ENCODE results near the gene PHF2.
"Not testable (repeated sequence)": the region's sequence is repeated elsewhere in the genome, so short reads cannot be mapped to it uniquely, and the experiment has no call there.

The PHF2 gene

GRCh38 chr9:93664549-93665120, 88.3 kb downstream of the PHF2 start:
- no peak for TF ChIP-seq CTCF (IDR thresholded peaks at IDR 0.05; ENCODE audit: low read depth, low read length)
- DNase-seq (ENCODE audit: low read depth, low spot score), result no peak
- H3K4me3 ChIP-seq (ENCODE audit: low read depth, low read length), result no peak overlapping the region
- in situ Hi-C loops (cut with HindIII; ENCODE audit: low sequenced_read_pairs), result no loop called here

- in situ Hi-C loops (cut with HindIII; ENCODE audit: low sequenced_read_pairs), result no loop called here
- TF ChIP-seq CTCF (IDR thresholded peaks at IDR 0.05; ENCODE audit: low read depth, low read length), result no peak
- H3K4me3 ChIP-seq (ENCODE audit: low read depth, low read length), result no peak overlapping the region
- DNase-seq (ENCODE audit: low read depth, low spot score), result no peak
Observed at GRCh38 chr9:93665128-93665636, 88.8 kb downstream of the PHF2 start.

GRCh38 chr9:93665637-93666438, 89.5 kb downstream of the PHF2 start:
- no peak for DNase-seq (ENCODE audit: low read depth, low spot score)
- no peak overlapping the region for H3K4me3 ChIP-seq (ENCODE audit: low read depth, low read length)
- in situ Hi-C loops (cut with HindIII; ENCODE audit: low sequenced_read_pairs), result no loop called here
- TF ChIP-seq CTCF (IDR thresholded peaks at IDR 0.05; ENCODE audit: low read depth, low read length), result no peak

GRCh38 chr9:93666439-93666784, 90.0 kb downstream of the PHF2 start:
- H3K4me3 ChIP-seq (ENCODE audit: low read depth, low read length); DNase-seq (ENCODE audit: low read depth, low spot score); in situ Hi-C loops (cut with HindIII; ENCODE audit: low sequenced_read_pairs): not testable (repeated sequence)

- in situ Hi-C loops (cut with HindIII; ENCODE audit: low sequenced_read_pairs), result no loop called here
- DNase-seq (ENCODE audit: low read depth, low spot score), result no peak
- TF ChIP-seq CTCF (IDR thresholded peaks at IDR 0.05; ENCODE audit: low read depth, low read length), result no peak
- no peak overlapping the region for H3K4me3 ChIP-seq (ENCODE audit: low read depth, low read length)
Observed at GRCh38 chr9:93667006-93667405, 90.6 kb downstream of the PHF2 start.

GRCh38 chr9:93667627-93668026, 91.2 kb downstream of the PHF2 start:
- TF ChIP-seq CTCF (IDR thresholded peaks at IDR 0.05; ENCODE audit: low read depth, low read length), result no peak
- in situ Hi-C loops (cut with HindIII; ENCODE audit: low sequenced_read_pairs), result no loop called here
- no peak overlapping the region for H3K4me3 ChIP-seq (ENCODE audit: low read depth, low read length)
- no peak for DNase-seq (ENCODE audit: low read depth, low spot score)

GRCh38 chr9:93668261-93668871, 92.0 kb downstream of the PHF2 start:
- in situ Hi-C loops (cut with HindIII; ENCODE audit: low sequenced_read_pairs), result no loop called here
- TF ChIP-seq CTCF (IDR thresholded peaks at IDR 0.05; ENCODE audit: low read depth, low read length), result no peak
- no peak overlapping the region for H3K4me3 ChIP-seq (ENCODE audit: low read depth, low read length)
- DNase-seq (ENCODE audit: low read depth, low spot score), result no peak
